Left ventricle myocardium inferior (tissue), 1 donor: ENCODE results near the gene UBC. TPM values are rescaled to one million over a fixed set of nuclear protein-coding genes. Genes with fewer than 3 reads are reported as not detected.
A peak's percentile ranks its signal among the peaks of the same experiment; 100 is the strongest.

Experiments used
- DNase-seq: peaks from one replicate; pipeline ENCODE4 v3.0.0-alpha.2; 2020
- H3K27ac ChIP-seq: fragments of 200-600 bp; replicated peaks from 2 replicates; pipeline ENCODE4 v1.8.0; 2021
- H3K27me3 ChIP-seq: fragments of 200-600 bp; 2 replicates; pipeline ENCODE4 v1.8.0; 2021; ENCODE audit warnings: low read depth
- H3K36me3 ChIP-seq: fragments of 200-600 bp; 2 replicates; pipeline ENCODE4 v1.8.0; 2021
- H3K4me1 ChIP-seq: fragments of 200-600 bp; 2 replicates; pipeline ENCODE4 v1.8.0; 2021
- H3K4me3 ChIP-seq: fragments of 200-600 bp; 2 replicates; pipeline ENCODE4 v1.8.0; 2021; ENCODE audit warnings: mild to moderate bottlenecking, moderate library complexity
- H3K9me3 ChIP-seq: fragments of 200-600 bp; replicated peaks from 2 replicates; pipeline ENCODE4 v1.8.0; 2021
- CTCF ChIP-seq: fragments of 200-600 bp; IDR thresholded peaks from 2 replicates; pipeline ENCODE4 v1.8.0; 2021; ENCODE audit warnings: antibody characterized with exemption, mild to moderate bottlenecking, borderline replicate concordance
- intact Hi-C: fragments of 100-400 bp; cut with micrococcal nuclease; formaldehyde crosslinking; loops from one replicate; pipeline ENCODE4 v1.11.0; 2022
- total RNA-seq: library from RNA; stranded (reverse); fragmentation: NEBNext Ultra II Directional; extraction: Animal tissue kit (Norgen Biotek cat#: 25700); gene quantifications from one replicate; pipeline ENCODE4 v1.2.1, GENCODE V29; 2021
- donor health status: DM: no; HTN: yes; CAD: no; lungs with severe emphysema.

Gene UBC
- total RNA-seq, 1 donor from 2014 or later = 1,154 TPM

DNA sequence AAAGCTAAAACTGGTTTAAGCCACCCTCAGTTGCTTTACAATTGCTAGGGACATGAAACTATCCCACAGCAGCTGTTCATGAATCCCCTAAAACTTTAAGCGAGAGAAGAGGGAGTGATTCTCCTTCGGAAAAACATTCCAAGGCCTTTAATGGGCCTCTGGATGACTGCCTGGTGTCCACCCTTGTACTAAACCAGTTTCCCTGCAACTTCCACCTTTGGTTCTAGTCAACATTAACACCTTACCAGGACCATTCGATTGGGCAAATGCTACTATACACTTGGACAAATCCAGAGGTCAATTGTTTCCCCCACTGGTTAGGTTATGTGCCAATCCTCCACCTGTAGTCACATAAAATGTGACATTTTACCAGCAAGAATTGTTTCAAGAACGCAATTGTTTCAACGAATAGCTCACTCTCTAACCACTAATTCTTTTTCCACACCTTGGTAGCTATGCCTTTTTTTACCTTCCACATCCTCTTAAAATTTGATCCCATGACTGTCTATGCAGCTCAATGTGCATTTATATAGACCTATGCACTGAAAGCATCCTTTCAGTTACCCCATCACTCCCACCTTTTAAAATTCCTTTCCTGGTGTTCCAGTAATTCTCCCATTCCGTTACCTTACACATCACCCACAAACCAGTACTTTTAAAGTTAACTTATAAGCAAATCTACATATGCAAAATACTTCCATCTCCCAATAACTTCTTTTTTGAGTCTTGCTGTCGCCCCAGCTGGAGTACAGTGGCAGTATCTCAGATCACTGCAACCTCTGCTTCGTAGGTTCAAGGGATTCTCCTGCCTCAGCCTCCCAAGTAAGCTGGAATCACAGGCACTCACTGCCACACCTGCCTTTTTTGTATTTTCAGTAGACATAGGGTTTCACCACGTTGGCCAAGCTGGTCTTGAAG lies 3.6 kb downstream of the UBC start:
- Histone ChIP-seq H3K27me3 (no peaks in the 10 kb centered on the region), H3K36me3 (peaks cover 34% of the 10 kb centered on the region), H3K4me3 (peak overlapping the region; percentile 60), H3K9me3 (no peaks in the 10 kb centered on the region), H3K27ac (peak overlapping the region; percentile 47), H3K4me1 (peaks cover 66% of the 10 kb centered on the region)
- no peak for DNase-seq
- intact Hi-C loops = no loop called here
- no peak for TF ChIP-seq CTCF

- peaks cover 34% of the 10 kb centered on the region for H3K36me3 ChIP-seq
- intact Hi-C loops = no loop called here
- no peaks in the 10 kb centered on the region for H3K9me3 ChIP-seq
- peak overlapping the region; percentile 47 for H3K27ac ChIP-seq
- DNase-seq = no peak
- TF ChIP-seq CTCF = no peak
- H3K27me3 ChIP-seq = no peaks in the 10 kb centered on the region
- peak overlapping the region; percentile 60 for H3K4me3 ChIP-seq
- peaks cover 63% of the 10 kb centered on the region for H3K4me1 ChIP-seq
These were observed 4.5 kb downstream of the UBC start for GRCh38 chr12:124909831-124910560.

- intact Hi-C loops = no loop called here
- TF ChIP-seq CTCF = peak; percentile 99
- H3K27ac ChIP-seq = peak overlapping the region; percentile 32
- no peaks in the 10 kb centered on the region for H3K27me3 ChIP-seq
- peaks cover 13% of the 10 kb centered on the region for H3K36me3 ChIP-seq
- peaks cover 46% of the 10 kb centered on the region for H3K4me1 ChIP-seq
- no peak overlapping the region for H3K4me3 ChIP-seq
- peak; percentile 66 for DNase-seq
- no peaks in the 10 kb centered on the region for H3K9me3 ChIP-seq
These were observed 7.7 kb downstream of the UBC start for GRCh38 chr12:124906606-124907261.

GRCh38 chr12:124904306-124905098 lies 9.9 kb downstream of the UBC start:
- intact Hi-C loops = no loop called here
- no peak for TF ChIP-seq CTCF
- H3K9me3 ChIP-seq = no peaks in the 10 kb centered on the region
- H3K36me3 ChIP-seq = no peaks in the 10 kb centered on the region
- H3K27ac ChIP-seq = peak overlapping the region; percentile 70
- no peaks in the 10 kb centered on the region for H3K27me3 ChIP-seq
- peaks cover 26% of the 10 kb centered on the region for H3K4me1 ChIP-seq
- peak overlapping the region; percentile 22 for H3K4me3 ChIP-seq
- DNase-seq = peak; percentile 83

- H3K4me1 ChIP-seq = peaks cover 31% of the 10 kb centered on the region
- H3K9me3 ChIP-seq = no peaks in the 10 kb centered on the region
- intact Hi-C loops = no loop called here
- DNase-seq = no peak
- no peak for TF ChIP-seq CTCF
- H3K27ac ChIP-seq = no peak overlapping the region
- no peaks in the 10 kb centered on the region for H3K27me3 ChIP-seq
- H3K4me3 ChIP-seq = no peak overlapping the region
- no peaks in the 10 kb centered on the region for H3K36me3 ChIP-seq
These were observed 11.5 kb downstream of the UBC start for GRCh38 chr12:124902916-124903315.
